NCI-H1105 treated with DMSO at 0.1 percent for 48 hours (cell line): ENCODE data around the gene FOXK2.

Experiments used
- DNase-seq: peaks from one replicate; lab custom pipeline; 2025; lab: John Stamatoyannopoulos, UW

Gene FOXK2

GRCh38 chr17:82590881-82591539, 71.5 kb downstream of the FOXK2 start:
- no peak for DNase-seq

GRCh38 chr17:82592289-82592766, 72.8 kb downstream of the FOXK2 start:
- DNase-seq = no peak

- DNase-seq = peak; percentile 90
Observed at GRCh38 chr17:82592767-82593589, 73.4 kb downstream of the FOXK2 start.

DNA sequence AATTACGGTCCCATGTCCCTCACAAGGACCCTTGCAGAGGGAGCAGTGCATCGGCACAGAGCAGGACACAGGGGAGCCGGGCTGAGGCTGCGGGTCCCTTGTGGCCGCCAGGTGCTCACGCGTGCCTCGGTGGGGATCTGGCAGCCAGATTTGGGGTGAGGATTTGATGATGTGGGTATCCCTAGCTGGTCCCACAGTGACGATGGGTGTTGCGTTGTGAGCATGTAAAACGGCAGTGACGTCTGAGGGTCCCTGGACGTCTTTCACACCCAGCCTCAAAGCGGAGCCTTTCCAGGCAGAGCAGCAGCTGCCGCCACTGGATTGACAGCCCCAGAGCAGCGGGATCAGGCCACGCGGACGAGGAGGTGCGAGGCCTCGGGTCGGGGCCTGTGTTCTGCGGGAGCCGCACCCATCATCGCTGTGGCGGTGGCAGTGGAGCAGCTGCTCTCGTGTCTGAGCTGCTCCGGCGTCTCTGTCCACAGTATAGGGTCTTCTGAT, 74.1 kb downstream of the FOXK2 start:
- DNase-seq = no peak

GRCh38 chr17:82594571-82594970, 75.0 kb downstream of the FOXK2 start:
- DNase-seq = no peak

- DNase-seq = no peak
Observed at GRCh38 chr17:82595893-82596292, 76.4 kb downstream of the FOXK2 start.

- no peak for DNase-seq
Observed at GRCh38 chr17:82596296-82596695, 76.8 kb downstream of the FOXK2 start.

- no peak for DNase-seq
Observed at GRCh38 chr17:82596837-82597672, 77.5 kb downstream of the FOXK2 start.

GRCh38 chr17:82598256-82599119, 79.0 kb downstream of the FOXK2 start:
- DNase-seq = no peak

DNA sequence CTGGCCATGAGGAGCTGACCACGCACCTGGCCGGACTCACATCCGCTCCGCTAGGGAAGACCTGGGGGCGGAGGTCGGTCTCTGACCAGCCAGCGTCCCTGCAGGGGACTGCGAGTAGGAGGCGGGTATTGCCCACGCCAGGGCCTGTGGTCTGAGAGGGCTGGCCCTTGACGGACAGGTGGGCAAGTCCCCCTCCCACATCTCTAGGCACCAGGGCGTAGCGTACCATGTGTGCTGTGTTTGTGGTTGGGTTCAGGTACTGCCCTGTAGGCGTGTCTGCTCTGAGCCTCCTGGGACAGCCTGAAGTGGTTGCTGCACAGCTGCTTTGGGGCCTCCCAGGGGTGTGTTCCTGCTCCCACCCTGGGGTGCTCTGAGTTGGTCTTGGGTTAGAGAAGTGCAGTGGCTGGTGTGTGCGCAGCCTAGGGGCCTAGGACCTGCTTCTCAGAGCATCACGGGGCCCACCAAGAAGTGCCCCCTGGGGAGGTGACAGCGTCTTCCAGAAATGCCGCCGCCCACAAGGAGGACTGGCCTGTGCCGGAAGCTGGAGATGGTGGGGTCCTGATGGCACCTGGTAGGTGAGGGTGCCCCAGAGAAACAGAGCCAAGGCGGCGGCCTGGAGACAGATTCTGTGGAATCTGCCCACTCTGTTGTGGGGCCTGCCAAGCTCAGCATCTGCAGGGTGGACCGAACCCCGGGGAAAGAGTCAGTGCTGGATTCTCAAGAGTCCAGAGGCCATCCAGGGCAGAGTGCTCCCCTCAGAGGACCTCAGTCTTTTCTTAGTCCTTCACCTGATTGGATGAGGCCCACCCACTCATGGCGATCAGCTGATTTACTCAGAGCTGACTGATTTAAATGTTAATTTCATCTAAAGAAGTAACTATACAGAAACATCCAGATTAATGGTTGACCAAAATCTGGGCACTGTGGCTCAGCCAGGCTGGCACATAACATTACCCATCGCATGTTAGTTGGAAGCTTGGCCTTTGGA, 80.4 kb downstream of the FOXK2 start:
- DNase-seq = no peak

DNA sequence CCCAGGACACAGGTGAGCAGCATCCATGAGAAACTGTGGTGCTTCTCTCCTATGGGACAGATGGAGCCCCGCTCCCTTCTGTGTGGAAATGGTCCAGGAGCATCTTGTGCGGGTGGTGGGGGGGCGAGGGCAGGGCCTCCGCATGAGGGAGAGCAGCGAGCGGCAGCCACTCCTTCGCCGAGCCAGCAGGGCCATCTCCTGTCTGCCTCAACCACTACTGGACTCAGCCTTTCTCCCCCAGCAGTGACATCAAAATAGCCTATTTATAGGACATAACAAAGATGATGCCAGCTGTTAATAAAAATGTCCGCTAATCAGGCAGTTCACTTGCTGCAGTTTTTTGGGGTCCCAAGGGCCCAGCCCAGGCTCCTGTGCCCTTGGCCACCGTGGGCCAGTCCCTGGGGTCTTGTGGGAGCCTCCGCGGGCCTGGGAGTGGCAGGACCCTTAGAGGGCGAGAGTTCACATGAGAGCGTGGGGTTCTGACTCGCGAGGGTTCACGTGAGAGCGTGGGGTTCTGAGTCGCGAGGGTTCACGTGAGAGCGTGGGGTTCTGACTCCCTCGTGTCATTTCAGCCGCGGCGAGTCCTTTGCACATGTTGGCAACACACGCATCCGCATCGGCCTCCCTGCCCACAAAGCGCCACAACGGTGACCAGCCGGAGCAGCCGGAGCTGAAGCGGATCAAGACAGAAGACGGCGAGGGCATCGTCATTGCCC, 81.4 kb downstream of the FOXK2 start:
- DNase-seq = no peak

DNA sequence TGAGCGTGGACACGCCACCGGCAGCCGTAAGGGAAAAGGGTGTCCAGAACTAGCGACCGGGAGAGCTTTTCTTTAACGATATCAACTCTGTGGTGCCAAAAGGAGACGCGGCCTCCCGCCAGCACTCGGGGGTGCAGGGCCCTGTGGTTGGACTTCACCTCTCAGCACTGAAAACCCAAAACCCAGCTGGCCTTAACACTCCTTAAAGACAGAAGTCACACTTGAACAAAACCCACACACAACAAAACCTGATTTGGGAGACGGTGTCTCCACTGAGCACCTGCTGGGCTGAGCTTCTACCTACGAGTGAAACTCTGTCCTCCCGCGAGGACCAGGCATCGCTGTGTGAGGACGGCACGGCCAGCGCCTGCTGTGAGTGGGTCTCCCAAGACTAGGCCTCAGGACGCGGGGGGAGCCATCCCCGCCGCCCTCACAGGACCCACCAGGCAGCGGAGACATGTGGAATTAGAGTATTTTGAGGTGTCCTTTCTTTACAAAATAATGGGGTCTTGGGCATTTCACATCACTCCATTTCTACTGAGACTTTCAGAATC, 82.0 kb downstream of the FOXK2 start:
- no peak for DNase-seq

- DNase-seq = no peak
Observed at GRCh38 chr17:82602487-82602886, 83.0 kb downstream of the FOXK2 start.

DNA sequence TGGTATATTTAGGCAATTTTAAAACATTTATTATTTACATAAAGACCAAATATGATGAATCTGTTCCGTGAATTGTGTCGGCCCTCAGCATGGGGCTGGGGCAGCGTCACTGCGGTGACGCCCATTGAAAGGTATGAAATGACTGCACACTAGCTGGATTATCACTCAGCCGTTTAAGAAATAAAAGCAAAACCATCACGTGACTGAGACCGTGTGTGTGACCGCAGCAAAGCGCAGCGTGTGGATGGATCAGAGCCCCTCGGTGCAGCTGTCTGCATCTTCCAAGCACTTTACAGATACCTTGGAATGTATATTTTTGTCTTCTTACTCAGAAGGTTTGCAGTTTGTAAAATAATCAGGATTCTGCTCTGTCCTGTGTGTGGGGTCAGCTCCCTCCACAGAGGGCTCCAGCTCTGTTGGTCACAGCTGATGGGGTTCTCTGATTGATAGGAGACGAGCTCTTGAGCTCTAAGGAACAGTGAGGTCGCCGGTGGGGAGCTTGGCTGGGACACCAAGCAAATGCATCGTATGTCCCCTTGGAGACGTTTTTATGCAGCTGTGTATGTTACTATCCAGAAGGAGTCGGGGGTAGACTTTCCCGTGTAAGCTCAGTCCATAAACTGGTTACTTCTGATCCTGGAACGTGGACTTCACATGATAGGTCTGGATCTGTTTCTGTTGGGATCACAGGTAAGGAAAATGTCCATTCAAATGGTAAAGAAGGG, 83.6 kb downstream of the FOXK2 start:
- DNase-seq = no peak

DNA sequence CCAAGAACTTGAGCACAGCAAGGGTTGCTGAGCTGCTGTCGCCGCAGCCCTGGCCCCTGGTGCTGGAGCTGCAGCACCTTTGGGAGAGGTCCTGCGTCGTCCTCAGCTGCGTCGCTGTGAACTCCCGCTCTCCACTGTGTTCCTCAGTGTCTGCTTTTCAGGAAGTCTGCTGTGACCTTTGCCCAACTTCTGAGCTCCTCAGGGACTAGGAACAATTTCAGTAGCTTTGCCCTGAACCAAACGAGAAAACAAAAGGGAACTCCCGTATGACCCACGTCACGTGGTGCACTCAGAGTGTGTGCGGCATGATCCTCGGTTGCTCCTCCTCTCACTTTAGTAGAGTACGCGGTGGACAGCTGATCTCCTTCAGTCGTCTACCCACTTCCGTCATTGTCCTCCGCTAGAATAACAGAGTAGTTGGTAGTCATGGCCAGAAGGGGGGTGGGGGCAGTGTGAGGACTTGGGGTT, 84.5 kb downstream of the FOXK2 start:
- DNase-seq = no peak

GRCh38 chr17:82604532-82604931, 85.0 kb downstream of the FOXK2 start:
- no peak for DNase-seq

- no peak for DNase-seq
Observed at GRCh38 chr17:82605939-82606600, 86.5 kb downstream of the FOXK2 start.

DNA sequence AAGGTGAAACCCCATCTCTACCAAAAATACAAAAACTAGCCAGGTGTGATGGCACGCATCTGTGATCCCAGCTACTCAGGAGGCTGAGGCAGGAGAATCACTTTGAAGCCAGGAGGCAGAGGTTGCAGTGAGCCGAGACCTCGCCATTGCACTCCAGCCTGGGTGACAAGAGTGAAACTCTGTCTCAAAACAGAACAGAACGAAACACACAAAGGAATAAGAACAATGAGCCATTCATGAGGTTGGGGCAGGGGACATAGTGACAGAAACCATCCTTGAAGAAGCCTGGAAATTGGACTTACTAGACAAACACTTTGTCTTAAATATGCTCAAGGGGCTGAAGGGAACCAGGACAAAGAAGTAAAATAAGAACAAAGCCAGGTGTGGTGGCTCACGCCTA, 89.3 kb downstream of the FOXK2 start:
- DNase-seq = no peak
